ES-I3 (cell line): ENCODE measurements around the gene MVB12B.

ENCODE experiments used
- H3K36me3 ChIP-seq: 2 replicates; pipeline ENCODE4 v1.6.1; 2013; ENCODE audit warnings: mild to moderate bottlenecking, low read length, control low read depth, moderate library complexity; ENCODE audit not compliant: insufficient read depth
- H3K4me1 ChIP-seq: 2 replicates; pipeline ENCODE4 v1.6.1; 2013; ENCODE audit warnings: mild to moderate bottlenecking, control low read depth, low read length; ENCODE audit not compliant: insufficient read depth
- H3K9ac ChIP-seq: 2 replicates; pipeline ENCODE4 v1.6.1; 2013; ENCODE audit warnings: low read depth, mild to moderate bottlenecking, low read length, moderate library complexity
- H3K9me3 ChIP-seq: 2 replicates; pipeline ENCODE4 v1.6.1; 2013; ENCODE audit warnings: mild to moderate bottlenecking, low read length, moderate library complexity; ENCODE audit not compliant: control insufficient read depth, insufficient read depth

Gene MVB12B

DNA sequence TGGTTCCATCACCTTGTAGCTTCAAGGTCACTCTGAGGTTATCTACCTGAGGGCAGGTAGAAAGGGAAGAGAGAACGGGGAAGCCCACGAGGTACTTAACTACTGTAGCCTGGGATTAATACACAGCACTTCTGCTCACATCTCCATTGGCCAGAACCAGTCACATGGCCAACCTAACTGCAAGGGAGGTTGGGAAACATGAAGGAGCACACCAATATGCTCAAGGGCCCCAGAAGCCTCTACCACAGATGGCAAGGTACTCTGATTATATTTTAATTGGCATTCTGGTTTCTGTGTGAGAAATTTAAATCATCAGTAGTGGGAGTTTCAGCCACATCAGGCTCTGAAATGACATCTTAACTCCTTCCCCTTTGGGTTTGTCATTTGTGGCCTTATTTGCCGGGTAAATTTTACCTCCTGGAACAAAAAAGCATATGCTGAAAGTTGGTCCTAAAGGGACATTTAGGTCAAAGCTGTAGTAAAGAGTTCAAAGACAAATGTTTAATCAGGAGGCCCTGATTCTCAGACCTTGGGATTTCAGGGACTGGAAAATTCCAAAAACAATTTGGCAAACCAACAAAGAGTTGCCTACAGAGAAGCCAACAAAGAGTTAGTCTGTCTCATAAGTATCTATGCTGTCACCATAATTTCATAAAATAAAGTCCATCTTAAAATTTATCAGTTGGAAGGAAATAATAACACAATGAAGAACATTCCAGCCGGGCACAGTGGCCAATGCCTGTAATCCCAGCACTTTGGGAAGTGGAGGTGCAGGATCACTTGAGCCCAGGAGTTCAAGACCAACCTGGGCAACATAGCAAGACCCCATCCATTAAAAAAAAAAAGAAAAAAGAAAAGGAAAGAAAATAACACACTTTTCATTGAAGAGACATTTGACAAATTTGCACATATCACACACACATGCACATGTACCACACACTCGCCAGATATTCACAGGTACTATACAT lies 13.8 kb upstream of the MVB12B start:
- no peak overlapping the region for H3K9ac ChIP-seq
- no peaks in the 10 kb centered on the region for H3K4me1 ChIP-seq
- no peaks in the 10 kb centered on the region for H3K9me3 ChIP-seq
- H3K36me3 ChIP-seq = no peaks in the 10 kb centered on the region

DNA sequence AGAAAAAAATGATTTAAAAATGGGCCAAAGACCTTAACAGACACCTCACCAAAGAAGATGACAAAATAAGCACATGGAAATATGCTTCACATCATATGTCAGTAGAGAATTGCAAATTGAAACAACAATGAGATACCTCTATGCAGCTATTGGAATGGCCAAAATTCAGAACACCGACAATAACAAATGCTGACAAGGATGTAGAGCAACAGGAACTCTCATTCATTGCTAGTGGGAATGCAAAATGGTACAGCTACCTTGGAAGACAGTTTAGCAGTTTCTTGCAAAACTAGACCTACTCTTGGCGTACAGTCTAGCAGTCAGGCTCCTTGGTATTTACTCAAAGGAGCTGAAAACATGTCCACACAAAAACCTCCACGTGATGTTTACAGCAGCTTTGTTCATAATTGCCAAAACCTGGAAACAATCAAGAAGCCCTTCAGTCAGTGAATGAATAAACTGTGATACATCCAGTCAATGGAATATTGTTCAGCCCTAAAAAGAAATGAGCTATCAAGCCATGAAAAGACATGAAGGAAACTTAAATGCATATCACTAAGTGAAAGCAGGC lies 10.5 kb upstream of the MVB12B start:
- Histone ChIP-seq H3K4me1 (no peaks in the 10 kb centered on the region), H3K36me3 (no peaks in the 10 kb centered on the region), H3K9ac (no peak overlapping the region)

GRCh38 chr9:126317513-126317912 lies 9.1 kb upstream of the MVB12B start:
- Histone ChIP-seq H3K9ac (no peak overlapping the region), H3K4me1 (no peaks in the 10 kb centered on the region)

More for the DNA sequence above, 10.5 kb upstream of the MVB12B start:
- H3K9me3 ChIP-seq = no peaks in the 10 kb centered on the region

GRCh38 chr9:126318858-126319257 lies 7.8 kb upstream of the MVB12B start:
- H3K9ac ChIP-seq = no peak overlapping the region
- no peaks in the 10 kb centered on the region for H3K9me3 ChIP-seq
- H3K4me1 ChIP-seq = no peaks in the 10 kb centered on the region
- H3K36me3 ChIP-seq = no peaks in the 10 kb centered on the region

More at GRCh38 chr9:126317513-126317912, 9.1 kb upstream of the MVB12B start:
- H3K36me3 ChIP-seq = no peaks in the 10 kb centered on the region
- H3K9me3 ChIP-seq = no peaks in the 10 kb centered on the region

DNA sequence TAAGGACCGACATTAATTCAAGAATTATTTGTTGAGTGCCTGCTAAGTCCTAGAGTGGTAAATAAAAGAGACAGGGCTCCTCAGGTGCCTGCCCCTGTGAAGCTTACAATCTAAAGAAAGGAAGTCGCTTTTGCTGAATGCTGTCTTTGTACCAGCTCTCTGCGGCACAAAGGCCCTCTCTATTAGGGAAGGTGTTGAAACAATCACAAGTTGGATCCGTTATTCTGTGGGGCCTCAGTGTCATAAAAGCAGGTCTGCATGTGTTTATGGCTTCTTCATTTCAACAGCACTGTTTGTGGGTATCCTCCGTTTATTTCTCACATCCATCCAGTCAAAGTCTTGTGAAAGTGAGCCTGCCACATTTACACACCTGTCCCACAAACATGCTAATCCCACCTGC lies 7.0 kb upstream of the MVB12B start:
- Histone ChIP-seq H3K9me3 (no peaks in the 10 kb centered on the region), H3K4me1 (no peaks in the 10 kb centered on the region), H3K9ac (no peak overlapping the region), H3K36me3 (no peaks in the 10 kb centered on the region)

DNA sequence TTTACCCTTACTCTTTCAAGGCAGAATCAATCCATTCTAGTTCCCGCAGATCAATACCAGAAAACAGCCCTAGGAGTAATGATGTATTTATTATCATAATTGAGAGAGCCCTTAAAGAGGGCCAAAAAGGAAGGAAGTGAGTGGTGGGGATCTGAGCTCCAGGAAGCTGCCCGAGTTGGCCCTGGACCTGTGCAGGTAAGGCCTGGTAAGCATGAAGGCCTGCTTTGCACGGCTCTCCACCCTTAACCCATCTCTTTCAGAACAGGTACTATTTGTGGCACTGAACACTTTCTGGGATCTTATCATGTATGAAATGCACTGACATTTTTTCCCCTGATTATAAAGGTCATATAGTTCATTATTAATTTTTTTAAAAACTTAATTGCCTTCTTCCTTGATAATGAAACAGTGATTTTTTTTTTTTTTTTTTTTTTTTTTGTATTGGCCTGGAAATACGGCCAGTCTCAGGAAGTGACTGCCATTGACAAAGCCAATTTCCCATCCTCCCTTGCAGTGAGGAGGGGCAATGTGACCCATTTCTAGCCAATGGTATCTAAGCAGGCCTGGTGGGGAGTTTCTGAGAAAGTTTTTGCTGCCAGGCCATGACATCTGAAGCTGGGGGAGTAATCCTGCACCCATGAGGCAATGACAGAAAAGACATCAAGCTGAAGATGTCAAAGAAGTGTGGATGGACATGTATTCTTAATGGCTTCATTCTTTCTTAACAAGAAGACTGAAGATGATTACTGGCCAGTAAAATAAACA lies 6.3 kb upstream of the MVB12B start:
- Histone ChIP-seq H3K4me1 (no peaks in the 10 kb centered on the region), H3K9ac (no peak overlapping the region), H3K9me3 (no peaks in the 10 kb centered on the region), H3K36me3 (no peaks in the 10 kb centered on the region)

DNA sequence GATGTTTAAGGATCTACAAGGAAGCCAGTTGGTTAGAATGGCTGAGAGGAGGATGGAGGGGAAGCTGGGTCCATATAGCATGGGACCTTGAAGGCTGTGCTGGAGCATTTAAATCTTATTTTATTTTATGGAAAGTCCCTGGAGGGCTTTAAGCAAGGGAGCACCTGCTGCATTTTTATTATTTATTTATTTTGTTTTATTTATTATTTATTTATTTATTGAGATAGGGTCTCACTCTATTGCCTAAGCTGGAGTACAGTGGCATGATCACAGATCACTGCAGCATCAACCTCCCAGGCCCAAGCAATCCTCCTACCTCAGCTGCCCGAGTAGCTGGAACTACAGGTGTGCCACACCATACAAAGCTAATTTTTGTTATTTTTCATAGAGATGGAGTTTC lies 4.9 kb upstream of the MVB12B start:
- H3K9me3 ChIP-seq = no peaks in the 10 kb centered on the region
- no peaks in the 10 kb centered on the region for H3K36me3 ChIP-seq
- H3K4me1 ChIP-seq = no peaks in the 10 kb centered on the region
- no peak overlapping the region for H3K9ac ChIP-seq

GRCh38 chr9:126325821-126326220 lies 808 bp upstream of the MVB12B start:
- no peaks in the 10 kb centered on the region for H3K36me3 ChIP-seq
- peak overlapping the region; percentile 26 for H3K9ac ChIP-seq
- no peaks in the 10 kb centered on the region for H3K9me3 ChIP-seq
- no peaks in the 10 kb centered on the region; the same call in 1 of the 2 replicates for H3K4me1 ChIP-seq

- no peaks in the 10 kb centered on the region for H3K9me3 ChIP-seq
- no peaks in the 10 kb centered on the region for H3K36me3 ChIP-seq
- peaks cover 3% of the 10 kb centered on the region; the same call in 1 of the 2 replicates for H3K4me1 ChIP-seq
- H3K9ac ChIP-seq = peak overlapping the region; percentile 50
Measured at GRCh38 chr9:126327006-126327713, 531 bp downstream of the MVB12B start.

DNA sequence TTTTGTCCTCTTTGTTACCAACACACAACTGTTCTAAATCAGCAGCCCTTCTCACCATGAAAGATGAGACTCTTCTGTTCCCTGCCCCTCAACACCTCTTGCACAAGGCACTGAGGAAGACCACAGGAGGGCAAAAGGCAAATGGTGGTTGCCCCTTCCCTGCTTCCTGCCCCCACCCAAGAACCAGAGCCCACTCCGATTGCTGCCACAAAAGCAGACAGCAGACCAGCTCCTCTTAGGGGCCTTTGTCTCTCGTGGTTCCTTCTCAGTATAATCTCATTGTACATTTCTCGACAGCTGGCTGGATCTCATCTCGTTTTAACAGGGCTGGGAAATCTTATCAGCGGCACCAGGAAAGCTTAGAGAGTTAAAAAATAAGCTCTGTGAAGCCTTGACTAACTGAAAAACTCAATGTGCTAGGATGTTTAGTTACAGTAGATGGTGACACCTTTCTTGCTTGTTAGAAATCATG lies 1.1 kb downstream of the MVB12B start:
- H3K4me1 ChIP-seq = peaks cover 3% of the 10 kb centered on the region; the same call in 1 of the 2 replicates

DNA sequence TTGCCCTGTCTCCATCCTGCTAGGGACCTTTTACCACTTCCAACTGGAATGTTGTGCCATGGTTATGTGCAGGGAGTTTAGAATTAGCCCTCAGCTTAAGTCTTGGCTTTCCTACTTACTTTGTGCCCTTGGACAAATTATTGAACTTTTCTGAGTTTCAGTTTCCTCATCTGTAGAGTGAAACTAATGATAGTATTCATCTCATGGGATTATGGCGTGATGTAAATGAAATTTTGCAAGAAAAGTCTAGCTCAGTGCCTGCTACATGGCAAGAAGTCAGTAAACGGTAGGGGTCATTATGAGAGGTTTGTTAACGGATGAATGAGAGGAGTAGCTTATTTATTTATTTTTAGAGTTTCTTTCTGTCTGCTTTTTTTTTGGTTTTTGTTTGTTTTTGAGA lies 1.8 kb downstream of the MVB12B start:
- peaks cover 3% of the 10 kb centered on the region; the same call in 1 of the 2 replicates for H3K4me1 ChIP-seq
- H3K9me3 ChIP-seq = no peaks in the 10 kb centered on the region
- no peaks in the 10 kb centered on the region for H3K36me3 ChIP-seq
- H3K9ac ChIP-seq = no peak overlapping the region

More for the DNA sequence above, 1.1 kb downstream of the MVB12B start:
- no peaks in the 10 kb centered on the region for H3K9me3 ChIP-seq
- no peaks in the 10 kb centered on the region for H3K36me3 ChIP-seq
- H3K9ac ChIP-seq = peak overlapping the region; percentile 50; the same call in 1 of the 2 replicates

DNA sequence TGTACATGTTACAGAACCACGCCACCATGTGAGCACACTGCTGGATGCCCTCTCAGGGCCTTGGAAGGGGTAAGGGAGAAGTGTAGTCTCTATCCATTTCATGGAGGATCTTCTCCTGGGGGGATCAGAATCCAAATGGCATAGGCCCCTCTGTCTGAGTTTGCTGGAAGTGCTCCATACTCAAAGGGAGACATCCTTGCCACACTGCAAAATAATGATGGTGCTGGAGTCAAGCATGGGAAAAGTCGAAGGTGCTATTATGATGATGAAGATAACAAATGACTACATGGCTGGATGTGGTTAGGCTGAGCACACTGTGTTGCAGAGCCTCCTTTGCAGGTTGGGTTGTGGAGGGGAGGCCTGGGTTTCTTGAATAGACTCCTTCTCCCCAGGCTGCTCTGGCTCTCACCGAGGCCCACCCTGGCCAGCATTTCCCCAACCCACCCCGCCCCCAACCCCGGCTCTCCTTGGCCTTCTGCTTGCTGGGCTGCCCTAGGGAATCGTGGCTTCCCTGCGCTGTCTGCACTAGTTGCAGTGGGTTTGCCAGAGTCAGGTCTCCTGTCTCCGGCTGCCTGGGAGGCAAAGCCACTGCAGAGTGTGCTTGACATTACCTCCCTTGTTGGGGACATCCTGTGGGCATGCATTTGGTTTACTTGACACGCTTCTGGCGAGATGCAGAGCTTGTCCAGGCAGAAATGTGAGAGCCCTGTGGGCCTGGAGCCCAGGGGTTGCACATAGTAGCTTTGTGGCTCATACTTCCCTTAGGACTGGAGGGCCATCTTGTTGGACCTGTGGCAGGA lies 3.0 kb downstream of the MVB12B start:
- Histone ChIP-seq H3K9ac (no peak overlapping the region), H3K4me1 (peaks cover 3% of the 10 kb centered on the region; the same call in 1 of the 2 replicates), H3K36me3 (no peaks in the 10 kb centered on the region), H3K9me3 (no peaks in the 10 kb centered on the region)

DNA sequence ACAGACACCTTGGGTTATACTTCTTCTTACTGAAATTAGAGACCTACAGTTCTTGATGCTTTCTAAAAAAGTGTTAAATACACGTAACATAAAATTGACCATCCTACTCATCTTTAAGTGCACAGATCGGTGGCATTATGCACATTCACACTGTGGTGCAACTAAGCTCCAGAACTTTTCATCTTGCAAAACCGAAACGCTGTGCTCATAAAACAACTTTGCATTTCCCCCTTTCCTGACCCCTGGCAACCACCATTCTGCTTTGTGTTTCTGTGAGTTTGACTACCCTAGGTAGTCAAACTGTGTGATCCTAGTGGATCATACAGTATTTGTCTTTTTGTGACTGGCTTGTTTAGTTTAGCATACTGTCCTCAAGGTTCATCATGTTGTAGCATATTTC lies 3.9 kb downstream of the MVB12B start:
- peaks cover 3% of the 10 kb centered on the region; the same call in 1 of the 2 replicates for H3K4me1 ChIP-seq
- H3K9ac ChIP-seq = no peak overlapping the region
- H3K36me3 ChIP-seq = no peaks in the 10 kb centered on the region
- no peaks in the 10 kb centered on the region for H3K9me3 ChIP-seq
